ENCODE measurements around the gene DXO.

GRCh38 chr6:31958741-31959739, 12.9 kb downstream of the DXO start, which contains the start of the genes NELFE and SKIC2:
- TF ChIP-seq CTCF (IDR thresholded peaks at IDR 0.05) (no peak), POLR2A (IDR thresholded peaks at IDR 0.05) (peak; percentile 69)

Measured in right lobe of liver (tissue), 4 donors.